WERI-Rb-1 (cell line): ENCODE data around the gene COCH.
A peak's percentile ranks its signal among the peaks of the same experiment; 100 is the strongest.

Experiments
- DNase-seq: peaks from one replicate; pipeline ENCODE4 v3.0.0-alpha.2; 2020
- H3K27ac ChIP-seq: fragments of 250-450 bp; sonication (Bioruptor Pico); 2 replicates; pipeline ENCODE4 v1.5.1; 2020; ENCODE audit warnings: mild to moderate bottlenecking, moderate library complexity
- H3K27me3 ChIP-seq: fragments of 250-450 bp; sonication (Bioruptor Pico); 2 replicates; pipeline ENCODE4 v1.5.1; 2021; ENCODE audit warnings: mild to moderate bottlenecking, low read depth, moderate library complexity; ENCODE audit not compliant: insufficient read depth, severe bottlenecking
- H3K36me3 ChIP-seq: fragments of 250-450 bp; sonication (Bioruptor Pico); 2 replicates; pipeline ENCODE4 v1.5.1; 2020; ENCODE audit warnings: mild to moderate bottlenecking, moderate library complexity
- H3K4me3 ChIP-seq: 2 replicates; pipeline ENCODE4 v1.5.1; 2011; ENCODE audit warnings: low read depth, mild to moderate bottlenecking, control low read depth, low read length
- H3K9me3 ChIP-seq: fragments of 250-450 bp; sonication (Bioruptor Pico); 2 replicates; pipeline ENCODE4 v1.5.1; 2021; ENCODE audit warnings: mild to moderate bottlenecking, moderate library complexity; ENCODE audit not compliant: severe bottlenecking
- CTCF ChIP-seq: IDR thresholded peaks from 2 replicates; pipeline ENCODE4 v1.5.1; 2011; ENCODE audit warnings: low read depth, mild to moderate bottlenecking, control low read depth, inconsistent platforms, low read length

Gene COCH

GRCh38 chr14:30874120-30874998 lies at the start of gene COCH:
Gene COCH (plus strand): TSS chr14:30874559. CDS start chr14:30874939, 380 bp downstream.
- TF ChIP-seq CTCF, result no peak
- peak within 1 kb of the TSS; percentile 55 for H3K27ac ChIP-seq
- no peaks in the 10 kb centered on the region for H3K36me3 ChIP-seq
- peaks cover 8% of the 10 kb centered on the region for H3K9me3 ChIP-seq
- peak within 1 kb of the TSS; percentile 46 for H3K4me3 ChIP-seq
- DNase-seq, result peak; percentile 47
- H3K27me3 ChIP-seq, result no peaks in the 10 kb centered on the region

DNA sequence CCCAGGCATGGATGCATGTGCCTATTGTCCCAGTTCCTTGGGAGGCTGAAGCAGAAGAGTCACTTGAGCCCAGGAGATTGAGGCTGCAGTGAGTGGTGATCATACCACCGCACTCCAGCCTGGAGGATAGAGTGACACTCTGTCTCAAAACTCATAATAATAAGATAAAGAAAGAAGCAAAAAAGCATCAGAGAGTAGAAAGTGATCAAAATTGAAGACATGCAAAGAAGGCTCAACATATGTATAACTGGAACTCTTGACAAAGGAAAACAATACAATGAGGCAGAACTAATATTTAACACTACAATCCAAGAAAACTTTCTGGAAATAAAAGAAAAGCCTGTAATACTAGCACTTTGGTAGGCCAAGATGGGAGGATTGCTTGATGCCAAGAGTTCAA lies 48.3 kb upstream of the COCH start:
- H3K9me3 ChIP-seq, result no peaks in the 10 kb centered on the region
- no peaks in the 10 kb centered on the region for H3K36me3 ChIP-seq
- DNase-seq, result no peak
- no peak overlapping the region for H3K4me3 ChIP-seq
- no peaks in the 10 kb centered on the region for H3K27me3 ChIP-seq
- H3K27ac ChIP-seq, result no peak overlapping the region
- no peak for TF ChIP-seq CTCF

- Histone ChIP-seq H3K4me3 (no peak overlapping the region), H3K9me3 (peaks cover 5% of the 10 kb centered on the region), H3K27ac (no peak overlapping the region), H3K27me3 (no peaks in the 10 kb centered on the region), H3K36me3 (no peaks in the 10 kb centered on the region)
- DNase-seq, result no peak
- TF ChIP-seq CTCF, result no peak
Observed at GRCh38 chr14:30829853-30830252, 44.5 kb upstream of the COCH start.

DNA sequence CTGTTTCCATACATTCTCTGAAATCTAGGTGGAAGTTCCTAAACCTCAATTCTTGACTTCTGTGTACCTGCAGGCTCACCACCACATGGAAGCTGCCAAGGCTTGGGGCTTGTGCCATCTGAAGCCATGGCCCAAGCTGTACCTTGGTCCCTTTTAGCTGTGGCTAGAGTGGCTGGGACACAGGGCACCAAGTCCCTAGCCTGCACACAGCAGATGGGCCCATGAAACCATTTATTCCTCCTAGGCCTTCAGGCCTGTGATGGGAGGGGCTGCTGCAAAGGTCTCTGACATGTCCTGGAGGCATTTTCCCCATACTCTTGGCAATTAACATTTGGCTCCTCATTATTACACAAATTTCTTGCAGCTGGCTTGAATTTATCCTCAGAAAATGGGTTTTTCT lies 40.0 kb upstream of the COCH start:
- Histone ChIP-seq H3K27ac (no peak overlapping the region), H3K4me3 (no peak overlapping the region), H3K36me3 (no peaks in the 10 kb centered on the region), H3K9me3 (peaks cover 5% of the 10 kb centered on the region), H3K27me3 (no peaks in the 10 kb centered on the region)
- DNase-seq, result no peak
- no peak for TF ChIP-seq CTCF

- Histone ChIP-seq H3K27ac (no peak overlapping the region), H3K9me3 (peaks cover 5% of the 10 kb centered on the region), H3K36me3 (no peaks in the 10 kb centered on the region), H3K4me3 (no peak overlapping the region), H3K27me3 (no peaks in the 10 kb centered on the region)
- TF ChIP-seq CTCF, result no peak
- no peak for DNase-seq
Observed at GRCh38 chr14:30838351-30838750, 36.0 kb upstream of the COCH start.
